ENCODE results near the gene SNX5. TPM values are rescaled to one million over a fixed set of nuclear protein-coding genes. Genes with fewer than 3 reads are reported as not detected.
A peak's percentile ranks its signal among the peaks of the same experiment; 100 is the strongest.

SNX5 gene
- total and polyA plus RNA-seq, 2 of the 13 experiments (the other 11 are each of a cell fraction or from before 2014, with no cell fraction given): 664 to 1,040 TPM

DNA sequence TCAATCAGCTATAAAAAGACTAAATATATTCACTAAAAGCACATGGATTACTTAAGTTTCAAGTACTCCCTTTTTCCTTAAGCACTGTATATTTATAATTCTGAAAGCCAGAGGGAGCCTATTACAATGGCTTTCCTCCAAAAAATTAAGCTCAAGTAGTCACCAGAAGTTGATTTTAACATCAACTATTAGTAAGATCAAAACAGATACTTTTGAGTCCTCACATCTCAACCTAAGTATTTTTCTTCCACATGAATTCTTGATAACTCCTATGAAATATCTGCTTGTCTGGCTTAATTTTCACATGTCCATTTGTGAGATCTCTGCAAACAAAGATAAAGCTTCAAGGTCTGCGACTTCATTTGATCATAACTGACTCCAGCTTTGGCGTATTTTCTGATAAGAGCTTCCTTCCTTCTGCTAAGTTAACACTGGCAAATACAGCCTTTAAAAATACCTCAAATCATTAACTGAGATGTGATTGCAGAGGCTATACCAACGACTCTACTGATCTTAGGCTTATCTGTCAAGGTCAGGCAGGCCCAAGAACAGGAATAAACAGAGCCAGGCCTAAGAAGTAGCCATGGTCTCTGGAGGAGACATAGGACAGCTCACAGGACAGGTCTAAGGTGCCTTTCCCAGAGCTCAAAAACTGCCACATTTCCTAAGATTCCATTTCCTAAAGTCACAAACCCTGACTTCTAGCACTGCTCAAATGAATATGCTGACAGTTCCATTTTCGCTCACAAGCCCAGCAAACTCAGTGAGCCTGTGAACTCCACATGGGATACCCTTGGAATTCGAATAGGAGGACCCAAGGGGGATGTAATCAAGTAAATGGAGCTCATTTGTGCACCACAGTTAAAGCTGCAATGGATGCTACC, 10.0 kb downstream of the SNX5 start (continued):
- TF ChIP-seq, protein P1, sequence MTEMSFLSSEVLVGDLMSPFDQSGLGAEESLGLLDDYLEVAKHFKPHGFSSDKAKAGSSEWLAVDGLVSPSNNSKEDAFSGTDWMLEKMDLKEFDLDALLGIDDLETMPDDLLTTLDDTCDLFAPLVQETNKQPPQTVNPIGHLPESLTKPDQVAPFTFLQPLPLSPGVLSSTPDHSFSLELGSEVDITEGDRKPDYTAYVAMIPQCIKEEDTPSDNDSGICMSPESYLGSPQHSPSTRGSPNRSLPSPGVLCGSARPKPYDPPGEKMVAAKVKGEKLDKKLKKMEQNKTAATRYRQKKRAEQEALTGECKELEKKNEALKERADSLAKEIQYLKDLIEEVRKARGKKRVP (CRISPR knock-in tag; IDR thresholded peaks at IDR 0.05): 0 out of 4 replicates have a peak, but pooled peaks of 1 of the 2 experiments have one; percentile 1
- peak; percentile 87 for TF ChIP-seq FOXO1 (CRISPR knock-in tag; IDR thresholded peaks at IDR 0.05)
- peak; percentile 66 for TF ChIP-seq RFXANK (CRISPR knock-in tag; IDR thresholded peaks at IDR 0.05)
- TF ChIP-seq MEF2D (CRISPR knock-in tag; IDR thresholded peaks at IDR 0.05): peak; percentile 49; the same call in 1 of the 2 replicates
- TF ChIP-seq BORCS8-MEF2B (CRISPR knock-in tag; IDR thresholded peaks at IDR 0.05): peak; percentile 68; the same call in 1 of the 2 replicates
- TF ChIP-seq TCF7 (IDR thresholded peaks at IDR 0.05; ENCODE audit: low read depth): peak; percentile 92
- no peak for TF ChIP-seq ZNF33B (CRISPR knock-in tag; IDR thresholded peaks at IDR 0.05)
- no peak for TF ChIP-seq CBX2 (IDR thresholded peaks at IDR 0.05; ENCODE audit: low read depth, low read length)
- no peak for TF ChIP-seq CBX2 (CRISPR knock-in tag; IDR thresholded peaks at IDR 0.05; ENCODE audit: low read depth)
- TF ChIP-seq ZNF777 (CRISPR knock-in tag; IDR thresholded peaks at IDR 0.05): 0 out of 2 replicates have a peak, but pooled peaks have one; percentile 5
- peak; percentile 66; the same call in 1 of the 2 replicates for TF ChIP-seq ZNF614 (CRISPR knock-in tag; IDR thresholded peaks at IDR 0.05; ENCODE audit: borderline replicate concordance)
- TF ChIP-seq SOX13 (IDR thresholded peaks at IDR 0.05): peak; percentile 33; the same call in 1 of the 2 replicates
- peak in 1 of 2 experiments; percentile 80; a peak in 2 of 4 replicates for TF ChIP-seq SOX13 (CRISPR knock-in tag; conservative IDR thresholded peaks at IDR 0.05 in 1 of 2, IDR thresholded peaks at IDR 0.05 in 1 of 2)
- TF ChIP-seq FOXA1 (IDR thresholded peaks at IDR 0.05): no peak
- peak; percentile 81 for TF ChIP-seq FOXA1 (CRISPR knock-in tag; IDR thresholded peaks at IDR 0.05)
- no peak for TF ChIP-seq ZNF329 (CRISPR knock-in tag; IDR thresholded peaks at IDR 0.05; ENCODE audit: low read depth)
- 0 out of 2 replicates have a peak, but pooled peaks have one; percentile 29 for TF ChIP-seq TCF7L2 (IDR thresholded peaks at IDR 0.05; ENCODE audit: low read depth, low read length)
- TF ChIP-seq PAF1 (CRISPR knock-in tag; IDR thresholded peaks at IDR 0.05): peak; percentile 49; the same call in 1 of the 2 replicates
- TF ChIP-seq MAFK (conservative IDR thresholded peaks at IDR 0.05 in 1 of 2, IDR thresholded peaks at IDR 0.05 in 1 of 2; ENCODE audit: low read length in 2 of 2): peak; percentile 94 to 95
- TF ChIP-seq, protein P2, sequence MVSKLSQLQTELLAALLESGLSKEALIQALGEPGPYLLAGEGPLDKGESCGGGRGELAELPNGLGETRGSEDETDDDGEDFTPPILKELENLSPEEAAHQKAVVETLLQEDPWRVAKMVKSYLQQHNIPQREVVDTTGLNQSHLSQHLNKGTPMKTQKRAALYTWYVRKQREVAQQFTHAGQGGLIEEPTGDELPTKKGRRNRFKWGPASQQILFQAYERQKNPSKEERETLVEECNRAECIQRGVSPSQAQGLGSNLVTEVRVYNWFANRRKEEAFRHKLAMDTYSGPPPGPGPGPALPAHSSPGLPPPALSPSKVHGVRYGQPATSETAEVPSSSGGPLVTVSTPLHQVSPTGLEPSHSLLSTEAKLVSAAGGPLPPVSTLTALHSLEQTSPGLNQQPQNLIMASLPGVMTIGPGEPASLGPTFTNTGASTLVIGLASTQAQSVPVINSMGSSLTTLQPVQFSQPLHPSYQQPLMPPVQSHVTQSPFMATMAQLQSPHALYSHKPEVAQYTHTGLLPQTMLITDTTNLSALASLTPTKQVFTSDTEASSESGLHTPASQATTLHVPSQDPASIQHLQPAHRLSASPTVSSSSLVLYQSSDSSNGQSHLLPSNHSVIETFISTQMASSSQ (IDR thresholded peaks at IDR 0.05; ENCODE audit: low read depth): peak; percentile 64
- TF ChIP-seq, protein P2 (CRISPR knock-in tag; IDR thresholded peaks at IDR 0.05; ENCODE audit: borderline replicate concordance): peak; percentile 95
- TF ChIP-seq, protein P3, sequence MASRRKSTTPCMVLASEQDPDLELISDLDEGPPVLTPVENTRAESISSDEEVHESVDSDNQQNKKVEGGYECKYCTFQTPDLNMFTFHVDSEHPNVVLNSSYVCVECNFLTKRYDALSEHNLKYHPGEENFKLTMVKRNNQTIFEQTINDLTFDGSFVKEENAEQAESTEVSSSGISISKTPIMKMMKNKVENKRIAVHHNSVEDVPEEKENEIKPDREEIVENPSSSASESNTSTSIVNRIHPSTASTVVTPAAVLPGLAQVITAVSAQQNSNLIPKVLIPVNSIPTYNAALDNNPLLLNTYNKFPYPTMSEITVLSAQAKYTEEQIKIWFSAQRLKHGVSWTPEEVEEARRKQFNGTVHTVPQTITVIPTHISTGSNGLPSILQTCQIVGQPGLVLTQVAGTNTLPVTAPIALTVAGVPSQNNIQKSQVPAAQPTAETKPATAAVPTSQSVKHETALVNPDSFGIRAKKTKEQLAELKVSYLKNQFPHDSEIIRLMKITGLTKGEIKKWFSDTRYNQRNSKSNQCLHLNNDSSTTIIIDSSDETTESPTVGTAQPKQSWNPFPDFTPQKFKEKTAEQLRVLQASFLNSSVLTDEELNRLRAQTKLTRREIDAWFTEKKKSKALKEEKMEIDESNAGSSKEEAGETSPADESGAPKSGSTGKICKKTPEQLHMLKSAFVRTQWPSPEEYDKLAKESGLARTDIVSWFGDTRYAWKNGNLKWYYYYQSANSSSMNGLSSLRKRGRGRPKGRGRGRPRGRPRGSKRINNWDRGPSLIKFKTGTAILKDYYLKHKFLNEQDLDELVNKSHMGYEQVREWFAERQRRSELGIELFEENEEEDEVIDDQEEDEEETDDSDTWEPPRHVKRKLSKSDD (CRISPR knock-in tag; IDR thresholded peaks at IDR 0.05; ENCODE audit: low read depth): no peak
